Measurements from ENCODE around the gene DLGAP1.

DNA sequence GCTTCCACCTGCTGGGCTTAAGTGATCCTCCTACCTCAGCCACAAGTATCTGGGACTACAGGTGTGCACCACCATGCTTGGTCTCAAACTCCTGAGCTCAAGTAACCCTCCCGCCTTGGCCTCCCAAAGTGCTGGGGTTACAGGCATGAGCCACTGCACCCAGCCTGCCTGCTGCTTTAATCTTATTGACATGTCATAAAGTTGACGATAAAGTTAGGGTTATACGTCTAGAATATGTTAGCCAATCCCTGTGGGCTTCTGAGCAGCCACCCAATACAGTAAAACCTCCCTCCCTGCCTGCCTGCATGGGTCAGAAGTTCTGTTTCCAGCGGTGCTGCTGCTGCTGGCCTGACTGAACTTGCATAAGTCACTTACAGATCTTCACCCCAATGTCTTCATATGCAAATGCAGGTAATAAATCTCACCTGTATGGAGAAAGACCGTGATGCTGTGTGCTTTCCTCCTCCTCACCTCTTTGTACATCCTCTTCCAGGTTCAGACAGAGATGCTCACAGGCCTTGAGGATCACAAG is 975.1 kb downstream of the DLGAP1 start:
- TF ChIP-seq, protein P1, sequence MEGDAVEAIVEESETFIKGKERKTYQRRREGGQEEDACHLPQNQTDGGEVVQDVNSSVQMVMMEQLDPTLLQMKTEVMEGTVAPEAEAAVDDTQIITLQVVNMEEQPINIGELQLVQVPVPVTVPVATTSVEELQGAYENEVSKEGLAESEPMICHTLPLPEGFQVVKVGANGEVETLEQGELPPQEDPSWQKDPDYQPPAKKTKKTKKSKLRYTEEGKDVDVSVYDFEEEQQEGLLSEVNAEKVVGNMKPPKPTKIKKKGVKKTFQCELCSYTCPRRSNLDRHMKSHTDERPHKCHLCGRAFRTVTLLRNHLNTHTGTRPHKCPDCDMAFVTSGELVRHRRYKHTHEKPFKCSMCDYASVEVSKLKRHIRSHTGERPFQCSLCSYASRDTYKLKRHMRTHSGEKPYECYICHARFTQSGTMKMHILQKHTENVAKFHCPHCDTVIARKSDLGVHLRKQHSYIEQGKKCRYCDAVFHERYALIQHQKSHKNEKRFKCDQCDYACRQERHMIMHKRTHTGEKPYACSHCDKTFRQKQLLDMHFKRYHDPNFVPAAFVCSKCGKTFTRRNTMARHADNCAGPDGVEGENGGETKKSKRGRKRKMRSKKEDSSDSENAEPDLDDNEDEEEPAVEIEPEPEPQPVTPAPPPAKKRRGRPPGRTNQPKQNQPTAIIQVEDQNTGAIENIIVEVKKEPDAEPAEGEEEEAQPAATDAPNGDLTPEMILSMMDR (IDR thresholded peaks at IDR 0.05): no peak
- TF ChIP-seq EZH2 (IDR thresholded peaks at IDR 0.05; ENCODE audit: borderline replicate concordance, insufficient read depth, low read depth, low read length, poor library complexity, severe bottlenecking): no peak
